ENCODE data around the gene BEND3.

DNA sequence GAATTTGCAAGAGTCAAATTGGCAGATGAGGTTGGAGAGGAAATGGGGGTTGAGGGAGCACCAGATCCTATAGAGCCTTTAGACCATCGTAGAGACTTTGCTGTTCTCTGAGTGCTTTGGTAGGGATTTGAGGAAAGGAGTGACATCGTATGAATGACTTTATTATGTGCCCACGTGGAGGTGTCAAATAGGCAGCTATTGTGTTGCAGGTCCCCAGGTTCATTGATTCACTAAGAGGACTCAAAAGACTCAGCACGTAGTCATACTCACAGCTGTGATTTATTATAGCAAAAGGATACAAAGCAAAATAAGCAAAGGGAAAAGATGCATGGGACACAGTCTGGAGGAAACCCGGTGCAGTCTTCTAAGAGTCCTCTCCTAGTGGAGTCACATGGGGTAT is 85.2 kb downstream of the BEND3 start:
- TF ChIP-seq SP1 (IDR thresholded peaks at IDR 0.05) (no peak), ARNT (IDR thresholded peaks at IDR 0.05) (no peak), FOXM1 (IDR thresholded peaks at IDR 0.05; ENCODE audit: borderline replicate concordance) (no peak), TARDBP (IDR thresholded peaks at IDR 0.05) (no peak), HDGF (IDR thresholded peaks at IDR 0.05; ENCODE audit: borderline replicate concordance) (no peak), BHLHE40 (IDR thresholded peaks at IDR 0.05; ENCODE audit: borderline replicate concordance) (no peak), SUZ12 (IDR thresholded peaks at IDR 0.05) (no peak), ELF4 (IDR thresholded peaks at IDR 0.05) (no peak), LEF1 (IDR thresholded peaks at IDR 0.05; ENCODE audit: borderline replicate concordance) (no peak)
- TF ChIP-seq, protein P1, sequence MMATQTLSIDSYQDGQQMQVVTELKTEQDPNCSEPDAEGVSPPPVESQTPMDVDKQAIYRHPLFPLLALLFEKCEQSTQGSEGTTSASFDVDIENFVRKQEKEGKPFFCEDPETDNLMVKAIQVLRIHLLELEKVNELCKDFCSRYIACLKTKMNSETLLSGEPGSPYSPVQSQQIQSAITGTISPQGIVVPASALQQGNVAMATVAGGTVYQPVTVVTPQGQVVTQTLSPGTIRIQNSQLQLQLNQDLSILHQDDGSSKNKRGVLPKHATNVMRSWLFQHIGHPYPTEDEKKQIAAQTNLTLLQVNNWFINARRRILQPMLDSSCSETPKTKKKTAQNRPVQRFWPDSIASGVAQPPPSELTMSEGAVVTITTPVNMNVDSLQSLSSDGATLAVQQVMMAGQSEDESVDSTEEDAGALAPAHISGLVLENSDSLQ (IDR thresholded peaks at IDR 0.05) = no peak
